PFSK-1 (cell line): ENCODE results near the gene ATM.

Experiments used
- POLR2AphosphoS5 ChIP-seq: IDR thresholded peaks from 2 replicates; pipeline ENCODE4 v1.6.1; 2012; ENCODE audit warnings: low read depth, mild to moderate bottlenecking, control low read depth, low read length, moderate library complexity
- SIN3A ChIP-seq: IDR thresholded peaks from 2 replicates; pipeline ENCODE4 v1.6.1; 2012; ENCODE audit warnings: mild to moderate bottlenecking, low read length, moderate library complexity, borderline replicate concordance; ENCODE audit not compliant: insufficient read depth
- TAF1 ChIP-seq: IDR thresholded peaks from 2 replicates; pipeline ENCODE4 v1.6.1; 2012; ENCODE audit warnings: low read length, control low read depth, borderline replicate concordance; ENCODE audit not compliant: insufficient read depth

GRCh38 chr11:108319541-108320145 lies 96.8 kb downstream of the ATM start:
- TF ChIP-seq TAF1: no peak
- no peak for TF ChIP-seq POLR2AphosphoS5
- TF ChIP-seq SIN3A: no peak
